ENCODE measurements around the gene PCDH9.
"Not testable (repeated sequence)": the region's sequence is repeated elsewhere in the genome, so short reads cannot be mapped to it uniquely, and the experiment has no call there.

Gene PCDH9

GRCh38 chr13:66301006-66301405, 929.1 kb downstream of the PCDH9 start:
- no peak for DNase-seq

- no peak for DNase-seq
Observed at GRCh38 chr13:66296875-66297274, 933.3 kb downstream of the PCDH9 start.

- no peak for DNase-seq
Observed at GRCh38 chr13:66296328-66296727, 933.8 kb downstream of the PCDH9 start.

DNA sequence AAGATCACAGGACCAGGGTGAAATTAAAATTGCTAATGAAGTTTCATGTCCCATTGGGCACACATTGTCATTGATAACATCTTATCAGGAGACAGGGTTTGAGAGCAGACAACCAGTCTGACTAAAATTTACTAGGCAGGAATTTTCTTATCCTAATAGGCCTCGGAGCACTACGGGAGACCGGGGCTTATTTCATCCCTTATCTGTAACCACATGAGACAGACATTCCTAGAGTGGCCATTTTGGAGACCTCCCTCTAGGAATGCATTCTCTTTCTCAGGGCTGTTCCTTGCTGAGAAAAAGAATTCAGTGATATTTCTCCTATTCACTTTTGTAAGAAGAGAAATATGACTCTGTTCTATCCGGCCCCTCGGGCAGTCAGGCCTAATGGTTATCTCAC, 943.3 kb downstream of the PCDH9 start:
- not testable (repeated sequence) for DNase-seq

GRCh38 chr13:66275416-66275815, 954.7 kb downstream of the PCDH9 start:
- no peak for DNase-seq

DNA sequence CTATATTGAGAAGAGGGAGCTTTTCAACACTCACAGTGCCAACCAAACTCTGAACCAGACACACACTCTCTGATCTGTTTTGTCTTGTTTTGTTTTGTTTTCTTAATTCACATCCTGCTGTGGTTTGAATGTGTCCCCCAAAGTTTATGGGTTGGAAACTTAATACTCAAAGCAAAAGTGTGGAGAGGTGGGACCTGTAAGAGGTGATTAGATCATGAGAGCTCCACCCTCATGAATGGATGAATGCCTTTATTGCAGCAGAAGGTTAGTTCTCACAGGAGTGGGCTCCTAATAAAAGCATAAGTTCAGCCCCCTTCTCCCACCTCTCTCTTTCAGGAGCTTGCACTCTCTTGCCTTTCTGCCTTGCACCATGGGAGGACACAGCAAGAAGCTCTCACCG, 957.1 kb downstream of the PCDH9 start:
- no peak for DNase-seq

GRCh38 chr13:66266761-66267160, 963.4 kb downstream of the PCDH9 start:
- DNase-seq, result no peak

DNA sequence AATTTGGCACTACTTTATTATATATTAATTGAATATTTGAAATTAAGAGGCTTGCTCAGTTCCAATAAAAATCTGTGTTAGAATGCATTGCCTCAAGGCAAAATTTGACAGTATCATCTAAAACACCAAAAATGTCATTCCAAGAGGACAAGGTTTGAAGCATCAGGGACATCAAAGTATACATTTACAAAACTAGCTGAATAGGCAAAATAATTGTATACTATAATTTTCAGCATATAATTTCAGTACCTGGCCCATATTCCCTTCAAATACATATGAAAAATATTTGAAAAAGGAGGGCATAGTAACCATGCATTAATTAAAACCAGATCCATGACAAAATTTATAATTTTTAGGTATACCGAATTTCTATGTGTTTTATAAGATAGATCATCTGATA, 963.8 kb downstream of the PCDH9 start:
- no peak for DNase-seq

DNA sequence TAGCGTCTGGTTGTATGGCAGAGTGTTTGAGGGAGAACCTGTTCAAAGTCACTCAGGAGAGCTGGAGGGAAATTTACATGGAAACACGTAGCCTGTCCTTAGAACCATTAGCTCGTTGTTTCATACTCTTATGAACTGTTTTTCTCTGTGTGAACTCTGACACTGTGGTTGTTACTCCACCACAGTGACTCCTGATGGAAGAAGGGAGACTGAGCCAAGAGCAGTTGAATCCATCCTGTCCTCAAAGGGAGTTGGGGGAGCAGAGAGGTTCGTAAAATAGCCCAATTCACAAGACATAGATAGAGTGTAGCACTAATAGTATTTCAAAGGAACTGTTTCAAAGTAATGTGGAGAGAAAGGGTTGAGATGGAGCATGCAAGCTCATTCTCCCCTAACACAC, 964.8 kb downstream of the PCDH9 start:
- no peak for DNase-seq

DNA sequence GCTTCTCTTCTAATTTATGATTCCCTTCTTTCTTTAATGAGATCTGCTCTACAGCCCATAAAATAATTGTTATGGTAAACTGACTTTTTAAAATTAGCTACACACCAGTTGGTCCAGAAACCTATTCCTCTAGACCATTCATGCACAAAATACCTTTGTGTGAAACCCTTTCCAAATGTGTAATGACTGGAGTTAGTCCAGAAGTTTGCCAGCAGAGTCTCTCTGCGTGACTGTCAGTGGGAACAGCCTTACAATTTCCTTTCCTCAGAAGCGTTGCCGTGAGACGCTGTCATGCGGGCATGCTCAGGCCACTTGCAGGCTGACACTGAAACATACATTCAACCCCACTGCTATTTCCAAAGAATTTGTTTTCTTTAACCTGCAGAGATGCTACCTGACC, 965.2 kb downstream of the PCDH9 start:
- no peak for DNase-seq

DNA sequence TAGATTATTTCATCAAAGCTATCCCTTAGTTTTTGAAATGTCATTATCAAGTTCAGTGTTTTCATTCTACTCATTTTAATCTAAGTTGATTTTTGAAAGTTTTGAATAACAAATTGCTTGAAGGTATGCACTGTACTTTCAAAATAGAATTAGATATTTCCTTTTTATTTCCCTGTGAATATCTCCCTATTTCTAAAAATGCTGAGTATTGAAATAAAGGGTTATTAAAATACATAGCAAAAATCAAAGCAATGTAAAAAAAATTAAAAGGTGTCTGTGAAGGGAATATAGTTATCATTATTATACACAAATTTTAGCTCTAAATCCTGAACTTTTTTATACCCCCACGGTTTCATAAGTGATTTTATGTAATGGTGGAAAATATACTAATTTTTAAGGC, 967.8 kb downstream of the PCDH9 start:
- DNase-seq, result no peak

DNA sequence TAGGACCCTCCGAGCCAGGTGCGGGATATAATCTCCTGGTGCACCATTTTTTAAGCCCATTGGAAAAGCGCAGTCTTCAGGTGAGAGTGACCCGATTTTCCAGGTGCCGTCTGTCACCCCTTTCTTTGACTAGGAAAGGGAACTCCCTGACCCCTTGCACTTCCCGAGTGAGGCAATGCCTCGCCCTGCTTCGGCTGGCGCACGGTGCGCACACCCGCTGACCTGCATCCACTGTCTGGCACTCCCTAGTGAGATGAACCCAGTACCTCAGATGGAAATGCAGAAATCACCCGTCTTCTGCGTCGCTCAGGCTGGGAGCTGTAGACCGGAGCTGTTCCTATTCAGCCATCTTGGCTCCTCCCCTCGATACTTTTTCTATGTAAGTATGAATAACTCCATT, 970.7 kb downstream of the PCDH9 start:
- not testable (repeated sequence) for DNase-seq
